Vagina (tissue), 2 donors: ENCODE results near the gene MT1E. TPM values are rescaled to one million over a fixed set of nuclear protein-coding genes. Genes with fewer than 3 reads are reported as not detected.

Source experiments
- DNase-seq, 2 donors: peaks; one replicate each; pipeline ENCODE4 v3.0.0-alpha.2; 2017; ENCODE audit errors: extremely low spot score in 2 of 2
- H3K27ac ChIP-seq: fragments of 200-600 bp; sonication (generic); one replicate; pipeline ENCODE4 v1.5.1; 2019
- H3K27me3 ChIP-seq: fragments of 200-600 bp; sonication (generic); one replicate; pipeline ENCODE4 v1.5.1; 2019
- H3K36me3 ChIP-seq, 2 donors: fragments of 200-600 bp; sonication (generic); one replicate each; pipeline ENCODE4 v1.5.1; 2017 to 2019
- H3K4me1 ChIP-seq: fragments of 200-600 bp; sonication (generic); one replicate; pipeline ENCODE4 v1.5.1; 2019
- H3K4me3 ChIP-seq, 2 donors: fragments of 200-600 bp; sonication (generic); 1 replicate in 1 of 2; 2 replicates in 1 of 2; pipeline ENCODE4 v1.5.1; 2016 to 2019
- H3K9me3 ChIP-seq: fragments of 200-600 bp; sonication (generic); one replicate; pipeline ENCODE4 v1.5.1; 2019
- CTCF ChIP-seq, 3 experiments: fragments of 450-650 bp in 2 of 3; fragments of 200-600 bp in 1 of 3; sonication (generic) in 1 of 3; IDR thresholded peaks; one replicate each; pipeline ENCODE4 v1.5.1; 2017 to 2019; ENCODE audit warnings: antibody characterized with exemption in 3 of 3, mild to moderate bottlenecking in 2 of 3, moderate library complexity in 2 of 3
- POLR2A ChIP-seq, 2 donors: fragments of 450-650 bp; IDR thresholded peaks; one replicate each; pipeline ENCODE4 v1.6.1; 2017; ENCODE audit warnings: antibody characterized with exemption in 2 of 2, mild to moderate bottlenecking in 2 of 2, moderate library complexity in 2 of 2
- POLR2AphosphoS5 ChIP-seq, 2 donors: sonication (generic); formaldehyde crosslinking; IDR thresholded peaks; one replicate each; pipeline ENCODE4 v1.9.0; 2017; ENCODE audit warnings: antibody characterized with exemption in 2 of 2, mild to moderate bottlenecking in 2 of 2, low read depth in 1 of 2; ENCODE audit not compliant: insufficient read depth in 1 of 2
- intact Hi-C: fragments of 100-400 bp; cut with DNase I; formaldehyde crosslinking; loops from one replicate; pipeline ENCODE4 v1.15.1; 2023
- total RNA-seq: library from RNA; depleted of rRNA; stranded (reverse); fragments of >200 nt; gene quantifications from one replicate; pipeline ENCODE4 v1.2.3, GENCODE V29; 2016

Gene MT1E
- total RNA-seq, 1 donor from 2014 or later, result 564 TPM

- peaks cover 20% of the 10 kb centered on the region for H3K4me1 ChIP-seq
- peak overlapping the region; percentile 27 to 35 for H3K4me3 ChIP-seq
- H3K27me3 ChIP-seq, result no peaks in the 10 kb centered on the region
- H3K9me3 ChIP-seq, result no peaks in the 10 kb centered on the region
- DNase-seq, result no peak
- intact Hi-C loops, result no loop called here
- TF ChIP-seq CTCF (IDR thresholded peaks at IDR 0.05), result no peak
- no peak for TF ChIP-seq POLR2A (IDR thresholded peaks at IDR 0.05)
- TF ChIP-seq POLR2AphosphoS5 (IDR thresholded peaks at IDR 0.05; ENCODE audit: insufficient read depth in 1 of 2, low read depth in 1 of 2), result peak; percentile 48 to 67
- H3K27ac ChIP-seq, result no peak overlapping the region
- no peaks in the 10 kb centered on the region for H3K36me3 ChIP-seq
Measured at GRCh38 chr16:56643080-56643778, 17.6 kb downstream of the MT1E start.

- H3K27me3 ChIP-seq, result no peaks in the 10 kb centered on the region
- H3K27ac ChIP-seq, result no peak overlapping the region
- H3K9me3 ChIP-seq, result no peaks in the 10 kb centered on the region
- TF ChIP-seq POLR2AphosphoS5 (IDR thresholded peaks at IDR 0.05; ENCODE audit: insufficient read depth in 1 of 2, low read depth in 1 of 2) (no peak), CTCF (IDR thresholded peaks at IDR 0.05) (no peak), POLR2A (IDR thresholded peaks at IDR 0.05) (no peak)
- no peaks in the 10 kb centered on the region for H3K36me3 ChIP-seq
- DNase-seq, result no peak
- peaks cover 14% of the 10 kb centered on the region for H3K4me1 ChIP-seq
- intact Hi-C loops, result no loop called here
- peak overlapping the region; percentile 27 to 35 for H3K4me3 ChIP-seq
Measured at GRCh38 chr16:56643833-56644232, 18.3 kb downstream of the MT1E start.

- H3K36me3 ChIP-seq, result no peaks in the 10 kb centered on the region
- H3K4me1 ChIP-seq, result peaks cover 12% of the 10 kb centered on the region
- no peaks in the 10 kb centered on the region for H3K27me3 ChIP-seq
- H3K4me3 ChIP-seq, result no peak overlapping the region
- intact Hi-C loops, result no loop called here
- no peaks in the 10 kb centered on the region for H3K9me3 ChIP-seq
- TF ChIP-seq POLR2A (IDR thresholded peaks at IDR 0.05), result no peak
- TF ChIP-seq CTCF (IDR thresholded peaks at IDR 0.05), result no peak
- TF ChIP-seq POLR2AphosphoS5 (IDR thresholded peaks at IDR 0.05; ENCODE audit: insufficient read depth in 1 of 2, low read depth in 1 of 2), result no peak
- no peak for DNase-seq
- no peak overlapping the region for H3K27ac ChIP-seq
Measured at GRCh38 chr16:56645311-56645710, 19.7 kb downstream of the MT1E start.

- no peak overlapping the region for H3K4me3 ChIP-seq
- no peaks in the 10 kb centered on the region for H3K36me3 ChIP-seq
- DNase-seq, result no peak
- TF ChIP-seq POLR2AphosphoS5 (IDR thresholded peaks at IDR 0.05; ENCODE audit: insufficient read depth in 1 of 2, low read depth in 1 of 2) (no peak), POLR2A (IDR thresholded peaks at IDR 0.05) (no peak), CTCF (IDR thresholded peaks at IDR 0.05) (no peak)
- H3K4me1 ChIP-seq, result peaks cover 12% of the 10 kb centered on the region
- no peaks in the 10 kb centered on the region for H3K27me3 ChIP-seq
- H3K9me3 ChIP-seq, result no peaks in the 10 kb centered on the region
- H3K27ac ChIP-seq, result no peak overlapping the region
- intact Hi-C loops, result no loop called here
Measured at GRCh38 chr16:56645838-56646237, 20.3 kb downstream of the MT1E start.

GRCh38 chr16:56647641-56648431 lies 22.3 kb downstream of the MT1E start:
- Histone ChIP-seq H3K27ac (no peak overlapping the region), H3K9me3 (no peaks in the 10 kb centered on the region), H3K4me3 (no peak overlapping the region), H3K27me3 (no peaks in the 10 kb centered on the region), H3K4me1 (peaks cover 12% of the 10 kb centered on the region), H3K36me3 (no peaks in the 10 kb centered on the region)
- DNase-seq, result no peak
- intact Hi-C loops, result no loop called here
- TF ChIP-seq POLR2A (IDR thresholded peaks at IDR 0.05) (no peak), POLR2AphosphoS5 (IDR thresholded peaks at IDR 0.05; ENCODE audit: insufficient read depth in 1 of 2, low read depth in 1 of 2) (no peak), CTCF (IDR thresholded peaks at IDR 0.05) (no peak)
